Astrocyte of the cerebellum (primary cell): Measurements from ENCODE around the gene TMEM273.

Experiments
- DNase-seq: peaks from one replicate; pipeline ENCODE4 v3.0.0-alpha.2; 2011; ENCODE audit warnings: low read depth
- H3K4me3 ChIP-seq: 2 replicates; pipeline ENCODE4 v1.5.1; 2011; ENCODE audit warnings: mild to moderate bottlenecking, low read depth, low read length, moderate library complexity
- CTCF ChIP-seq: IDR thresholded peaks from 2 replicates; pipeline ENCODE4 v1.5.1; 2012; ENCODE audit warnings: low read length, low read depth, moderate library complexity, mild to moderate bottlenecking; ENCODE audit errors: missing control alignments
- in situ Hi-C: cut with HindIII; loops from 2 replicates; pipeline ENCODE4 v1.10.0; 2017; ENCODE audit warnings: low sequenced_read_pairs

The TMEM273 gene

GRCh38 chr10:49115015-49115795 is 73.0 kb downstream of the TMEM273 start, which contains the start of gene VSTM4:
TSS of gene VSTM4 (minus strand) at chr10:49115522. CDS start at chr10:49115485, 37 bp downstream.
- in situ Hi-C loops = no loop called here
- DNase-seq = peak; percentile 33
- H3K4me3 ChIP-seq = peak within 1 kb of the TSS; percentile 55
- TF ChIP-seq CTCF = no peak

GRCh38 chr10:49114718-49115014 is 73.5 kb downstream of the TMEM273 start:
- in situ Hi-C loops = no loop called here
- no peak for TF ChIP-seq CTCF
- DNase-seq = no peak
- H3K4me3 ChIP-seq = peak overlapping the region; percentile 55

GRCh38 chr10:49113741-49114141 is 74.5 kb downstream of the TMEM273 start:
- no peak for DNase-seq
- in situ Hi-C loops = no loop called here
- no peak for TF ChIP-seq CTCF
- H3K4me3 ChIP-seq = no peak overlapping the region

- no peak for DNase-seq
- H3K4me3 ChIP-seq = no peak overlapping the region
- TF ChIP-seq CTCF = no peak
- in situ Hi-C loops = no loop called here
Observed at GRCh38 chr10:49112851-49113250, 75.3 kb downstream of the TMEM273 start.

GRCh38 chr10:49112098-49112497 is 76.1 kb downstream of the TMEM273 start:
- no peak overlapping the region for H3K4me3 ChIP-seq
- in situ Hi-C loops = no loop called here
- no peak for TF ChIP-seq CTCF
- no peak for DNase-seq

GRCh38 chr10:49111320-49111698 is 76.9 kb downstream of the TMEM273 start:
- no peak for DNase-seq

More at GRCh38 chr10:49111320-49111698, 76.9 kb downstream of the TMEM273 start:
- TF ChIP-seq CTCF = no peak
- in situ Hi-C loops = no loop called here
- H3K4me3 ChIP-seq = no peak overlapping the region
